ENCODE measurements around the gene VPREB3. TPM values are rescaled to one million over a fixed set of nuclear protein-coding genes. Genes with fewer than 3 reads are reported as not detected.

VPREB3 gene
- total and polyA plus RNA-seq, 10 of the 15 experiments (the other 5 are each of a cell fraction or from before 2014, with no cell fraction given) = 0.75 to 79.5 (median 23.8) TPM

DNA sequence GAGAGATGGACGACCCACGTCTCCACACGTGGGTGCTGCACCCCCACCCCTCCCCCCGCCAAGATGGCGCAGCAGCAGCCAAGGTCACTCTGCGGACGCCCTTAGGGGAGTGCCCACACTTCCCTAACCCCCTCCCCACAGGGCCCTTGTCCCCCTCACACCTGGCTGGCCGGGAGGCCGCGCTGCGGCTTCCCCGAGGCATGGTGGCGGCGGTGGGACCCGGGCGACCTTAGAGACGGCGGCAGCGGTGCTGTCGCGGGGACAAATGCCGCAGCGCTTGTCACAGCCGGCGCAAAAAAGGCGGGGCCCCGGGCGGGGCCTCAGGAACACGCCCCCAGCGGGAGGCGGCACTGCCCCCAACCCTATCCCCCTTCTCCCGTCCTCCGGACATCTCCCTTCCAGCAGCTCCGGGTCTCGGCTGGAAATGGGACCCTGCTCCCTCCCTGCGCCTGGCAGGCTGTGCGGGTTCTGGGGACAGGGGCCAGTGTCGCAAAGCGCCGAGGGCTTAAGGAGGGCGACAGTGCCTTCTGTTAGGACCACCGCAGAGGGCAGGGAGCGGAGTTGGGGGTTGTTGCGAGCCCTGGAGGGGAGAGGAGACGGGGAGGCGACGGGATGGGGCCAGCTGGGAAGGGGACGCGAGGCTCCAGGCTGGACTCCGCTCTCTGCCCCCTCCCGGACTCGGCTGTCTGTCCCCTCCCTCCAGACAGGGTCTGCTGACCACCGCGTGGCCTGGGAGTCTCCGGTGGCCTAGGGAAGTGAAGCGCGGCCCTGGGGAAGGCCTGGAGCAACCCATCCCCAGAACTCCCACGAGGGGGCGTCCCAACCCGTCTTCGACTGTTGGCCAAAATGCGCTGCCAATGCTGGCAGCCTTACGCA, 13.7 kb upstream of the VPREB3 start, which contains the start of gene CHCHD10 (continued):
- TF ChIP-seq, protein P1, sequence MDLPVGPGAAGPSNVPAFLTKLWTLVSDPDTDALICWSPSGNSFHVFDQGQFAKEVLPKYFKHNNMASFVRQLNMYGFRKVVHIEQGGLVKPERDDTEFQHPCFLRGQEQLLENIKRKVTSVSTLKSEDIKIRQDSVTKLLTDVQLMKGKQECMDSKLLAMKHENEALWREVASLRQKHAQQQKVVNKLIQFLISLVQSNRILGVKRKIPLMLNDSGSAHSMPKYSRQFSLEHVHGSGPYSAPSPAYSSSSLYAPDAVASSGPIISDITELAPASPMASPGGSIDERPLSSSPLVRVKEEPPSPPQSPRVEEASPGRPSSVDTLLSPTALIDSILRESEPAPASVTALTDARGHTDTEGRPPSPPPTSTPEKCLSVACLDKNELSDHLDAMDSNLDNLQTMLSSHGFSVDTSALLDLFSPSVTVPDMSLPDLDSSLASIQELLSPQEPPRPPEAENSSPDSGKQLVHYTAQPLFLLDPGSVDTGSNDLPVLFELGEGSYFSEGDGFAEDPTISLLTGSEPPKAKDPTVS (IDR thresholded peaks at IDR 0.05; ENCODE audit: low read depth, low read length) = no peak
- TF ChIP-seq ZNF207 (IDR thresholded peaks at IDR 0.05; ENCODE audit: borderline replicate concordance) = no peak; the same call in 1 of the 2 replicates
- no peak for TF ChIP-seq EP300 (IDR thresholded peaks at IDR 0.05; ENCODE audit: borderline replicate concordance in 1 of 2, control insufficient read depth in 1 of 2, low read depth in 2 of 2, low read length in 2 of 2)
- TF ChIP-seq, protein P2, sequence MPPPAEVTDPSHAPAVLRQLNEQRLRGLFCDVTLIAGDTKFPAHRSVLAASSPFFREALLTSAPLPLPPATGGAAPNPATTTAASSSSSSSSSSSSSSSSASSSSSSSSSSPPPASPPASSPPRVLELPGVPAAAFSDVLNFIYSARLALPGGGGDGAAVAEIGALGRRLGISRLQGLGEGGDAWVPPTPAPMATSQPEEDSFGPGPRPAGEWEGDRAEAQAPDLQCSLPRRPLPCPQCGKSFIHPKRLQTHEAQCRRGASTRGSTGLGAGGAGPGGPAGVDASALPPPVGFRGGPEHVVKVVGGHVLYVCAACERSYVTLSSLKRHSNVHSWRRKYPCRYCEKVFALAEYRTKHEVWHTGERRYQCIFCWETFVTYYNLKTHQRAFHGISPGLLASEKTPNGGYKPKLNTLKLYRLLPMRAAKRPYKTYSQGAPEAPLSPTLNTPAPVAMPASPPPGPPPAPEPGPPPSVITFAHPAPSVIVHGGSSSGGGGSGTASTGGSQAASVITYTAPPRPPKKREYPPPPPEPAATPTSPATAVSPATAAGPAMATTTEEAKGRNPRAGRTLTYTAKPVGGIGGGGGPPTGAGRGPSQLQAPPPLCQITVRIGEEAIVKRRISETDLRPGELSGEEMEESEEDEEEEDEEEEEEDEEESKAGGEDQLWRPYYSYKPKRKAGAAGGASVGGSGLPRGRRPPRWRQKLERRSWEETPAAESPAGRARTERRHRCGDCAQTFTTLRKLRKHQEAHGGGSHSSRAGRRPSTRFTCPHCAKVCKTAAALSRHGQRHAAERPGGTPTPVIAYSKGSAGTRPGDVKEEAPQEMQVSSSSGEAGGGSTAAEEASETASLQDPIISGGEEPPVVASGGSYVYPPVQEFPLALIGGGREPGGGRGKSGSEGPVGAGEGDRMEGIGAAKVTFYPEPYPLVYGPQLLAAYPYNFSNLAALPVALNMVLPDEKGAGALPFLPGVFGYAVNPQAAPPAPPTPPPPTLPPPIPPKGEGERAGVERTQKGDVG (CRISPR knock-in tag; IDR thresholded peaks at IDR 0.05) = no peak
- TF ChIP-seq IKZF2 (IDR thresholded peaks at IDR 0.05) = peak; percentile 49 to 61; a peak in 2 of 4 replicates
- TF ChIP-seq, protein P3, sequence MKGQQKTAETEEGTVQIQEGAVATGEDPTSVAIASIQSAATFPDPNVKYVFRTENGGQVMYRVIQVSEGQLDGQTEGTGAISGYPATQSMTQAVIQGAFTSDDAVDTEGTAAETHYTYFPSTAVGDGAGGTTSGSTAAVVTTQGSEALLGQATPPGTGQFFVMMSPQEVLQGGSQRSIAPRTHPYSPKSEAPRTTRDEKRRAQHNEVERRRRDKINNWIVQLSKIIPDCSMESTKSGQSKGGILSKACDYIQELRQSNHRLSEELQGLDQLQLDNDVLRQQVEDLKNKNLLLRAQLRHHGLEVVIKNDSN (IDR thresholded peaks at IDR 0.05; ENCODE audit: borderline replicate concordance, extremely low read length, insufficient read depth, low read depth, low read length) = peak; percentile 28
- peak; percentile 5; the same call in 1 of the 2 replicates for TF ChIP-seq MXI1 (IDR thresholded peaks at IDR 0.05; ENCODE audit: low read depth, low read length)
- TF ChIP-seq, protein P4, sequence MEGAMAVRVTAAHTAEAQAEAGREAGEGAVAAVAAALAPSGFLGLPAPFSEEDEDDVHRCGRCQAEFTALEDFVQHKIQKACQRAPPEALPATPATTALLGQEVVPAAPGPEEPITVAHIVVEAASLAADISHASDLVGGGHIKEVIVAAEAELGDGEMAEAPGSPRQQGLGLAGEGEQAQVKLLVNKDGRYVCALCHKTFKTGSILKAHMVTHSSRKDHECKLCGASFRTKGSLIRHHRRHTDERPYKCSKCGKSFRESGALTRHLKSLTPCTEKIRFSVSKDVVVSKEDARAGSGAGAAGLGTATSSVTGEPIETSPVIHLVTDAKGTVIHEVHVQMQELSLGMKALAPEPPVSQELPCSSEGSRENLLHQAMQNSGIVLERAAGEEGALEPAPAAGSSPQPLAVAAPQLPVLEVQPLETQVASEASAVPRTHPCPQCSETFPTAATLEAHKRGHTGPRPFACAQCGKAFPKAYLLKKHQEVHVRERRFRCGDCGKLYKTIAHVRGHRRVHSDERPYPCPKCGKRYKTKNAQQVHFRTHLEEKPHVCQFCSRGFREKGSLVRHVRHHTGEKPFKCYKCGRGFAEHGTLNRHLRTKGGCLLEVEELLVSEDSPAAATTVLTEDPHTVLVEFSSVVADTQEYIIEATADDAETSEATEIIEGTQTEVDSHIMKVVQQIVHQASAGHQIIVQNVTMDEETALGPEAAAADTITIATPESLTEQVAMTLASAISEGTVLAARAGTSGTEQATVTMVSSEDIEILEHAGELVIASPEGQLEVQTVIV (IDR thresholded peaks at IDR 0.05; ENCODE audit: borderline replicate concordance, partially characterized antibody) = peak; percentile 42
- no peak for TF ChIP-seq BMI1 (IDR thresholded peaks at IDR 0.05; ENCODE audit: borderline replicate concordance)
- TF ChIP-seq POLR2A (IDR thresholded peaks at IDR 0.05; ENCODE audit: low read depth, low read length) = peak; percentile 89
- no peak for TF ChIP-seq SMAD1 (IDR thresholded peaks at IDR 0.05; ENCODE audit: low read depth, partially characterized antibody)
- TF ChIP-seq YBX1 (IDR thresholded peaks at IDR 0.05) = no peak
- TF ChIP-seq JUNB (IDR thresholded peaks at IDR 0.05) = no peak
- peak; percentile 74; the same call in 1 of the 2 replicates for TF ChIP-seq NBN (IDR thresholded peaks at IDR 0.05)
- peak; percentile 88 for TF ChIP-seq IKZF1 (conservative IDR thresholded peaks at IDR 0.05)
- no peak for TF ChIP-seq NRF1 (conservative IDR thresholded peaks at IDR 0.05; ENCODE audit: low read depth, low read length)
- TF ChIP-seq KLF5 (IDR thresholded peaks at IDR 0.05; ENCODE audit: partially characterized antibody) = no peak
- TF ChIP-seq GABPA (IDR thresholded peaks at IDR 0.05; ENCODE audit: low read depth) = no peak
- TF ChIP-seq MYB (IDR thresholded peaks at IDR 0.05; ENCODE audit: borderline replicate concordance, low read depth, low read length) = no peak
- TF ChIP-seq GATAD2B (conservative IDR thresholded peaks at IDR 0.05; ENCODE audit: low read depth) = peak; percentile 90
- no peak for TF ChIP-seq TCF7 (IDR thresholded peaks at IDR 0.05; ENCODE audit: borderline replicate concordance)
- TF ChIP-seq ZNF217 (IDR thresholded peaks at IDR 0.05) = no peak

Data from GM12878 (cell line).